Uterus (tissue), 2 donors: ENCODE results near the gene ZNF133.

Source experiments
- POLR2A ChIP-seq, 2 donors: fragments of 450-650 bp; IDR thresholded peaks; one replicate each; pipeline ENCODE4 v1.6.1; 2016; ENCODE audit warnings: antibody characterized with exemption in 2 of 2, mild to moderate bottlenecking in 1 of 2, moderate library complexity in 1 of 2
- TF ChIP-seq, protein P1 (sequence below), 4 experiments: fragments of 200-600 bp in 2 of 4; fragments of 450-650 bp in 2 of 4; sonication (generic) in 2 of 4; IDR thresholded peaks; one replicate each; pipeline ENCODE4 v1.5.1; 2016 to 2019; ENCODE audit warnings: antibody characterized with exemption in 4 of 4, mild to moderate bottlenecking in 2 of 4, moderate library complexity in 1 of 4

GRCh38 chr20:18252597-18253451 is 35.5 kb upstream of the ZNF133 start:
- TF ChIP-seq POLR2A (IDR thresholded peaks at IDR 0.05): no peak
- TF ChIP-seq, protein P1, sequence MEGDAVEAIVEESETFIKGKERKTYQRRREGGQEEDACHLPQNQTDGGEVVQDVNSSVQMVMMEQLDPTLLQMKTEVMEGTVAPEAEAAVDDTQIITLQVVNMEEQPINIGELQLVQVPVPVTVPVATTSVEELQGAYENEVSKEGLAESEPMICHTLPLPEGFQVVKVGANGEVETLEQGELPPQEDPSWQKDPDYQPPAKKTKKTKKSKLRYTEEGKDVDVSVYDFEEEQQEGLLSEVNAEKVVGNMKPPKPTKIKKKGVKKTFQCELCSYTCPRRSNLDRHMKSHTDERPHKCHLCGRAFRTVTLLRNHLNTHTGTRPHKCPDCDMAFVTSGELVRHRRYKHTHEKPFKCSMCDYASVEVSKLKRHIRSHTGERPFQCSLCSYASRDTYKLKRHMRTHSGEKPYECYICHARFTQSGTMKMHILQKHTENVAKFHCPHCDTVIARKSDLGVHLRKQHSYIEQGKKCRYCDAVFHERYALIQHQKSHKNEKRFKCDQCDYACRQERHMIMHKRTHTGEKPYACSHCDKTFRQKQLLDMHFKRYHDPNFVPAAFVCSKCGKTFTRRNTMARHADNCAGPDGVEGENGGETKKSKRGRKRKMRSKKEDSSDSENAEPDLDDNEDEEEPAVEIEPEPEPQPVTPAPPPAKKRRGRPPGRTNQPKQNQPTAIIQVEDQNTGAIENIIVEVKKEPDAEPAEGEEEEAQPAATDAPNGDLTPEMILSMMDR (IDR thresholded peaks at IDR 0.05): no peak
